HL-60 (cell line): ENCODE results near the gene POLR3C.

Experiments used
- DNase-seq, 2 experiments: peaks; one replicate each; pipeline ENCODE4 v3.0.0-alpha.2; 2010 to 2020; ENCODE audit warnings: low read depth in 1 of 2, low spot score in 1 of 2
- H3K27ac ChIP-seq: fragments of 250-450 bp; sonication (Bioruptor Pico); replicated peaks from 2 replicates; pipeline ENCODE4 v1.5.1; 2020; ENCODE audit warnings: mild to moderate bottlenecking, moderate library complexity
- H3K27me3 ChIP-seq: fragments of 250-450 bp; sonication (Bioruptor Pico); 2 replicates; pipeline ENCODE4 v1.5.1; 2021; ENCODE audit warnings: mild to moderate bottlenecking, moderate library complexity; ENCODE audit not compliant: insufficient read depth, poor library complexity, severe bottlenecking
- H3K4me3 ChIP-seq: replicated peaks from 2 replicates; pipeline ENCODE4 v1.5.1; 2011; ENCODE audit warnings: mild to moderate bottlenecking, control low read depth, low read length; ENCODE audit not compliant: insufficient read depth
- GABPA ChIP-seq: IDR thresholded peaks from 2 replicates; pipeline ENCODE4 v1.6.1; 2012; ENCODE audit warnings: low read depth
- POLR2AphosphoS5 ChIP-seq: IDR thresholded peaks from 2 replicates; pipeline ENCODE4 v1.6.1; 2012; ENCODE audit warnings: low read depth
- SPI1 ChIP-seq: IDR thresholded peaks from 2 replicates; pipeline ENCODE4 v1.6.1; 2012; ENCODE audit warnings: low read depth, mild to moderate bottlenecking, borderline replicate concordance
- long read RNA-seq: library from polyadenylated mRNA; unstranded; transcript quantifications from one replicate; pipeline ENCODE4 v2.0.0, GENCODE V29; 2020
- TF ChIP-seq, protein P1 (sequence below): IDR thresholded peaks from 2 replicates; pipeline ENCODE4 v1.6.1; 2012; ENCODE audit warnings: low read depth; ENCODE audit not compliant: insufficient replicate concordance
- TF ChIP-seq, protein P2 (sequence below): IDR thresholded peaks from one replicate; pipeline ENCODE4 v1.5.1; 2011; ENCODE audit warnings: low read length, control low read depth, inconsistent platforms; ENCODE audit not compliant: insufficient read depth

The POLR3C gene, protein sequence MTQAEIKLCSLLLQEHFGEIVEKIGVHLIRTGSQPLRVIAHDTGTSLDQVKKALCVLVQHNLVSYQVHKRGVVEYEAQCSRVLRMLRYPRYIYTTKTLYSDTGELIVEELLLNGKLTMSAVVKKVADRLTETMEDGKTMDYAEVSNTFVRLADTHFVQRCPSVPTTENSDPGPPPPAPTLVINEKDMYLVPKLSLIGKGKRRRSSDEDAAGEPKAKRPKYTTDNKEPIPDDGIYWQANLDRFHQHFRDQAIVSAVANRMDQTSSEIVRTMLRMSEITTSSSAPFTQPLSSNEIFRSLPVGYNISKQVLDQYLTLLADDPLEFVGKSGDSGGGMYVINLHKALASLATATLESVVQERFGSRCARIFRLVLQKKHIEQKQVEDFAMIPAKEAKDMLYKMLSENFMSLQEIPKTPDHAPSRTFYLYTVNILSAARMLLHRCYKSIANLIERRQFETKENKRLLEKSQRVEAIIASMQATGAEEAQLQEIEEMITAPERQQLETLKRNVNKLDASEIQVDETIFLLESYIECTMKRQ
- long read RNA-seq, transcript POLR3C-201 (15 exons, 1,851 nt) = major isoform, 170 of 397 reads
- long read RNA-seq, partial matches to known transcripts = 52 of 397 reads
- long read RNA-seq, other reads (novel, unspliced or antisense) = 175 of 397 reads

DNA sequence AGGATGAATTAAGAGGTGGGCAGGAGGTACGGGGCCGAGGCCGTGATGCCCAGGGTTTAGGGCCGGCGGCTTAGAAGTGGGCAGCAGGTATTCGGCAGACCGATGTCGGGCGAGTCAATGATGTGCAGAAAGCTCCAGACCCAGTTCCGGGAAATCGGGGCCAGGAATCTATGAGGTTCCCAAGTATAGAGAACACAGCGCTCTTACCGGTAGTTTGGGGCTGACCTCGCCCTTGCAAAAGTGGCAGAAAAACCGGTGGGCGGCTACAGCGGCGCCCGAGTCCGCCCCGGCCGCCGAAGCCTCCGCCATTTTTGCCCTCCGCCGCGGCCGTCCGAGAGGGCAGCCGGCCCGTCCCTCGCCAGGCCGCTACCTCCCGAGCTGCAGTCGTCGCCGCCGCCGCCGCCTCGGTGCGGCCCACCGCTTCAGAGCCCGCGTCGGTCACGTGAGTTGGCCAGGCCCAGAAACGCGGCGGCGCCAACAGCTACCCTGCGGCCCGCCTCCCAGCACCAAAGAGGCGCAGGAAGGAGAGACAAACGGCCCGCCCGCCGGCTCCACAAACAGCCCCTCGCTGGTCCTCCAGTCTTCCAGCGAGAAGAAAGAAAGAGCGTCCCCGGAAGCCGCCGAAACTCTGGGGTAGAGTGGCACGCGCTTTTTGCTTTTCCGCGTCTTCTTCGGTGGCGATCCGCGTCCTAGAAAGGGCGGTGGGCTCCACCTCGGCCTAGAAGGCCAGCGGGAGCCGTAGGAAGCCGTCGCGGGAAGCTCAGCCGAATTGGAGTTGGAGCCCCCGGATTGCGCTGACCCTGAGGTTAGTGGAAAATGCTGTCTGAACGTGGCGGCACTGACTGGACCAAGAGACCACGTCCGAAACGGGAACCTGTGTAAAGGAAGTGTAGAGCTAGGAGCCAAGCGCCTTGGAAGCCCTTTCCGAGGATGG, at the start of gene POLR3C, which contains the start of gene RNF115:
TSS of gene POLR3C (plus strand) at position 636 of the 934 bp plus-strand sequence. CDS start 1,577 bp downstream, outside the sequence.
TSS of gene RNF115 (minus strand) at position 531 of the 934 bp plus-strand sequence. CDS start at position 309, 222 bp downstream.
- Histone ChIP-seq H3K27me3 (no peaks in the 10 kb centered on the region), H3K27ac (peak within 1 kb of the TSS; percentile 89), H3K4me3 (peak within 1 kb of the TSS; percentile 93)
- peak; percentile 83 to 95 for DNase-seq
- TF ChIP-seq, protein P1, sequence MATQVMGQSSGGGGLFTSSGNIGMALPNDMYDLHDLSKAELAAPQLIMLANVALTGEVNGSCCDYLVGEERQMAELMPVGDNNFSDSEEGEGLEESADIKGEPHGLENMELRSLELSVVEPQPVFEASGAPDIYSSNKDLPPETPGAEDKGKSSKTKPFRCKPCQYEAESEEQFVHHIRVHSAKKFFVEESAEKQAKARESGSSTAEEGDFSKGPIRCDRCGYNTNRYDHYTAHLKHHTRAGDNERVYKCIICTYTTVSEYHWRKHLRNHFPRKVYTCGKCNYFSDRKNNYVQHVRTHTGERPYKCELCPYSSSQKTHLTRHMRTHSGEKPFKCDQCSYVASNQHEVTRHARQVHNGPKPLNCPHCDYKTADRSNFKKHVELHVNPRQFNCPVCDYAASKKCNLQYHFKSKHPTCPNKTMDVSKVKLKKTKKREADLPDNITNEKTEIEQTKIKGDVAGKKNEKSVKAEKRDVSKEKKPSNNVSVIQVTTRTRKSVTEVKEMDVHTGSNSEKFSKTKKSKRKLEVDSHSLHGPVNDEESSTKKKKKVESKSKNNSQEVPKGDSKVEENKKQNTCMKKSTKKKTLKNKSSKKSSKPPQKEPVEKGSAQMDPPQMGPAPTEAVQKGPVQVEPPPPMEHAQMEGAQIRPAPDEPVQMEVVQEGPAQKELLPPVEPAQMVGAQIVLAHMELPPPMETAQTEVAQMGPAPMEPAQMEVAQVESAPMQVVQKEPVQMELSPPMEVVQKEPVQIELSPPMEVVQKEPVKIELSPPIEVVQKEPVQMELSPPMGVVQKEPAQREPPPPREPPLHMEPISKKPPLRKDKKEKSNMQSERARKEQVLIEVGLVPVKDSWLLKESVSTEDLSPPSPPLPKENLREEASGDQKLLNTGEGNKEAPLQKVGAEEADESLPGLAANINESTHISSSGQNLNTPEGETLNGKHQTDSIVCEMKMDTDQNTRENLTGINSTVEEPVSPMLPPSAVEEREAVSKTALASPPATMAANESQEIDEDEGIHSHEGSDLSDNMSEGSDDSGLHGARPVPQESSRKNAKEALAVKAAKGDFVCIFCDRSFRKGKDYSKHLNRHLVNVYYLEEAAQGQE = peak; percentile 78
- TF ChIP-seq POLR2AphosphoS5 (peak; percentile 95), GABPA (peak; percentile 84), SPI1 (peak; percentile 53; the same call in 1 of the 2 replicates)
- TF ChIP-seq, protein P2, sequence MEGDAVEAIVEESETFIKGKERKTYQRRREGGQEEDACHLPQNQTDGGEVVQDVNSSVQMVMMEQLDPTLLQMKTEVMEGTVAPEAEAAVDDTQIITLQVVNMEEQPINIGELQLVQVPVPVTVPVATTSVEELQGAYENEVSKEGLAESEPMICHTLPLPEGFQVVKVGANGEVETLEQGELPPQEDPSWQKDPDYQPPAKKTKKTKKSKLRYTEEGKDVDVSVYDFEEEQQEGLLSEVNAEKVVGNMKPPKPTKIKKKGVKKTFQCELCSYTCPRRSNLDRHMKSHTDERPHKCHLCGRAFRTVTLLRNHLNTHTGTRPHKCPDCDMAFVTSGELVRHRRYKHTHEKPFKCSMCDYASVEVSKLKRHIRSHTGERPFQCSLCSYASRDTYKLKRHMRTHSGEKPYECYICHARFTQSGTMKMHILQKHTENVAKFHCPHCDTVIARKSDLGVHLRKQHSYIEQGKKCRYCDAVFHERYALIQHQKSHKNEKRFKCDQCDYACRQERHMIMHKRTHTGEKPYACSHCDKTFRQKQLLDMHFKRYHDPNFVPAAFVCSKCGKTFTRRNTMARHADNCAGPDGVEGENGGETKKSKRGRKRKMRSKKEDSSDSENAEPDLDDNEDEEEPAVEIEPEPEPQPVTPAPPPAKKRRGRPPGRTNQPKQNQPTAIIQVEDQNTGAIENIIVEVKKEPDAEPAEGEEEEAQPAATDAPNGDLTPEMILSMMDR = no peak

DNA sequence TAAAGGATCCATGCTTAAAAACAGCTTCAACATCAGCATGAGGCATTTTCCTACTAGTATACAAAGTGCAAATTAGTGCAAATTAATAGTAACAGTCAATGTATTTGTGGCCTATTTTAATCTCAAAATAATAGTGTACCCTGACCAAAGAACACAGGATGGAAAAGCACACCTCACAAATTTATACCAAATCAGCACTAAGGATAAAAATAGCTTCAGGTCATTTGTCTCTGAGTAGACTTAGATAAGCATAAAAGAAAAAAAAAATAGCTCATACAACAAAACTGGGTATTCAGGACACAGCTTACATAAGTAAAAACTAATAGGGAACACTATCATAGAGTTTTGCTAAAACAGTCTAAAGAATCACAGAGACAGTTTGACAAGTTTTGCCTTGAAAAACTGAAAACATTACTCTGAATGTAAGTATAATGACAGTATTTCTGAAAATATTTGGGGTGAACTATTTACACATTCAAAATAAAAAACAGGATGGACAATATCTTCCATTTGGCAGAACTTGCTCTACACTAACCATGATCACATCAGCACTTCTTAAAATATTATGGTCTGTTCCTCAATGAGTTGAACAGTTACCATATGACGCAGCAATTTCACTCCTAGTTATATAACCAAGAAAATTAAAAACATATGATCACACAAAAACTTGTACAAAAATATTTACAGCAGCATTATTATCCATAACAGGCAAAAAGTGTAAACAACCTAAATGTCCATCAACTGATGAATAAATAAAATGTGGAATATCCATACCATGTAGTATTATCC, 46.4 kb upstream of the POLR3C start:
- no peak overlapping the region for H3K4me3 ChIP-seq
- no peak for TF ChIP-seq POLR2AphosphoS5
- TF ChIP-seq, protein P1 = no peak
- TF ChIP-seq SPI1 = no peak
- TF ChIP-seq GABPA = no peak
- TF ChIP-seq, protein P2 = no peak
- H3K27me3 ChIP-seq = no peaks in the 10 kb centered on the region
- DNase-seq = no peak
- H3K27ac ChIP-seq = no peak overlapping the region

DNA sequence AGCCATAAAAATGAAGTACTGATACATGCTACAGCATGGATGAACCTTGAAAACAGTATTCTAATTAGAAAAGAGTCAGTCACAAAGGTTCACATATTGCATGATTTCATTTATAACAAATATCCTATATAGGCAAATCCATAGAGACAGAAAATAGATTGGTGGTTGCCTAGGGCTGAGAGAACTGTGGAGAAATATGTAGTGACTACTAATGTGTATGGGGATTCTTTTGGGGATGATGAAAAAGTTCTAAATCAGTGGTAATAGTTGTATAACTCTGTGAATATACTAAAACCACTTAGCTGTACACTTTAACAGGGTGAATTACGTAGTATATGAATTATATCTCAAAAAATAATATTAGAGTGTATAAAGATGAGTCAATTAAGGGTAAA, 45.9 kb upstream of the POLR3C start:
- Histone ChIP-seq H3K27ac (no peak overlapping the region), H3K27me3 (no peaks in the 10 kb centered on the region), H3K4me3 (no peak overlapping the region)
- TF ChIP-seq, protein P2 = no peak
- no peak for TF ChIP-seq SPI1
- TF ChIP-seq POLR2AphosphoS5 = no peak
- TF ChIP-seq GABPA = no peak
- TF ChIP-seq, protein P1 = no peak
- DNase-seq = no peak
